Endothelial cell of umbilical vein (primary cell): ENCODE results near the gene UBE2Q2.
"Not testable (repeated sequence)": the region's sequence is repeated elsewhere in the genome, so short reads cannot be mapped to it uniquely, and the experiment has no call there.

Experiments used
- CTCF ChIP-seq, 2 donors: IDR thresholded peaks; 1 replicate in 1 of 2; 2 replicates in 1 of 2; pipeline ENCODE4 v1.5.1; 2011; ENCODE audit warnings: low read length in 2 of 2, mild to moderate bottlenecking in 2 of 2, moderate library complexity in 2 of 2, control low read depth in 1 of 2, inconsistent platforms in 1 of 2, low read depth in 1 of 2; ENCODE audit not compliant: insufficient read depth in 1 of 2; ENCODE audit errors: extremely low read depth in 1 of 2
- EZH2 ChIP-seq: IDR thresholded peaks from 2 replicates; pipeline ENCODE4 v1.6.1; 2012; ENCODE audit warnings: borderline replicate concordance, low read depth, mild to moderate bottlenecking, moderate library complexity, low read length, inconsistent platforms; ENCODE audit not compliant: severe bottlenecking
- GATA2 ChIP-seq: IDR thresholded peaks from 2 replicates; pipeline ENCODE4 v1.7.0; 2011; ENCODE audit warnings: low read depth, mild to moderate bottlenecking, moderate library complexity, mixed read lengths, low read length; ENCODE audit not compliant: insufficient read length, insufficient read depth
- JUN ChIP-seq: IDR thresholded peaks from 2 replicates; pipeline ENCODE4 v1.6.1; 2011; ENCODE audit warnings: borderline replicate concordance, low read depth; ENCODE audit not compliant: insufficient read length, insufficient read depth
- MAX ChIP-seq: IDR thresholded peaks from 2 replicates; pipeline ENCODE4 v1.6.1; 2011; ENCODE audit not compliant: insufficient read depth, insufficient read length
- MYC ChIP-seq: IDR thresholded peaks from one replicate; pipeline ENCODE4 v1.6.1; 2011; ENCODE audit warnings: mild to moderate bottlenecking, low read depth, low read length
- POLR2A ChIP-seq: IDR thresholded peaks from 2 replicates; pipeline ENCODE4 v1.6.1; 2012; ENCODE audit warnings: low read depth, mild to moderate bottlenecking, control low read depth, low read length
- POLR2AphosphoS5 ChIP-seq: IDR thresholded peaks from 2 replicates; pipeline ENCODE4 v1.6.1; 2012; ENCODE audit warnings: low read depth, mild to moderate bottlenecking, control low read depth, low read length, moderate library complexity; ENCODE audit not compliant: insufficient read depth

GRCh38 chr15:75797146-75797545 is 46.1 kb upstream of the UBE2Q2 start:
- TF ChIP-seq CTCF (IDR thresholded peaks at IDR 0.05; ENCODE audit: extremely low read depth in 1 of 2, insufficient read depth in 1 of 2, low read depth in 1 of 2, low read length in 2 of 2); EZH2; JUN; POLR2AphosphoS5; POLR2A; MAX; GATA2; MYC: not testable (repeated sequence)
